ACHN (cell line): ENCODE measurements around the gene CD274.
A peak's percentile ranks its signal among the peaks of the same experiment; 100 is the strongest.
"Not testable (repeated sequence)": the region's sequence is repeated elsewhere in the genome, so short reads cannot be mapped to it uniquely, and the experiment has no call there.

ENCODE experiments used
- DNase-seq: peaks from one replicate; pipeline ENCODE4 v3.0.0-alpha.2; 2015
- in situ Hi-C: cut with HindIII; loops from 2 replicates; pipeline ENCODE4 v1.10.0; 2017; ENCODE audit warnings: low sequenced_read_pairs, low pct_ligation_motif_present, low pct_unique_long_range_greater_than_20kb

CD274 gene

DNA sequence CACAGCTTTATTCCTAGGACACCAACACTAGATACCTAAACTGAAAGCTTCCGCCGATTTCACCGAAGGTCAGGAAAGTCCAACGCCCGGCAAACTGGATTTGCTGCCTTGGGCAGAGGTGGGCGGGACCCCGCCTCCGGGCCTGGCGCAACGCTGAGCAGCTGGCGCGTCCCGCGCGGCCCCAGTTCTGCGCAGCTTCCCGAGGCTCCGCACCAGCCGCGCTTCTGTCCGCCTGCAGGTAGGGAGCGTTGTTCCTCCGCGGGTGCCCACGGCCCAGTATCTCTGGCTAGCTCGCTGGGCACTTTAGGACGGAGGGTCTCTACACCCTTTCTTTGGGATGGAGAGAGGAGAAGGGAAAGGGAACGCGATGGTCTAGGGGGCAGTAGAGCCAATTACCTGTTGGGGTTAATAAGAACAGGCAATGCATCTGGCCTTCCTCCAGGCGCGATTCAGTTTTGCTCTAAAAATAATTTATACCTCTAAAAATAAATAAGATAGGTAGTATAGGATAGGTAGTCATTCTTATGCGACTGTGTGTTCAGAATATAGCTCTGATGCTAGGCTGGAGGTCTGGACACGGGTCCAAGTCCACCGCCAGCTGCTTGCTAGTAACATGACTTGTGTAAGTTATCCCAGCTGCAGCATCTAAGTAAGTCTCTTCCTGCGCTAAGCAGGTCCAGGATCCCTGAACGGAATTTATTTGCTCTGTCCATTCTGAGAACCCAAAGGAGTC lies at the start of gene CD274:
Gene CD274 (plus strand): TSS at position 184 of the 733 bp plus-strand sequence. CDS start 5,572 bp downstream, outside the sequence.
- peak; percentile 96 for DNase-seq
- in situ Hi-C loops, result no loop called here

DNA sequence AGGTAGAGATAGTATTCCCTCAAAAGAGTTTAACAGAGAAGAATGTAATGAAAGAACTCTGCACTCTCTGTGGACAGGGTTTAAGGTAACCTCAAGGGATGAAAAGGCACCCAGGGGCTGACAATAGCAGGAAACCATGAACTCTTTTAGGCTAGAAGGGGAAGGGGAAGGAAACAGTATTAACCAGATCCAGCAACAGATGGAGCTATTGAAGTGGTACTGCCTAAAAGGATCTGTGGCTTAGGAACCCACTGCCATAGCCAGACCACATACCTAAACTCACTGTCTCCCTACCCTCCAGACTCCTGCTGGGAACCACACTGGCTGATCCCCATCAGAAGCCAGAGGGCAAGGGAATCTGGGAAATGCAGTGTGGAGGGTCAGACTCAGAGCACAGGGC lies 48.1 kb upstream of the CD274 start:
- DNase-seq, result no peak
- in situ Hi-C loops, result no loop called here

DNA sequence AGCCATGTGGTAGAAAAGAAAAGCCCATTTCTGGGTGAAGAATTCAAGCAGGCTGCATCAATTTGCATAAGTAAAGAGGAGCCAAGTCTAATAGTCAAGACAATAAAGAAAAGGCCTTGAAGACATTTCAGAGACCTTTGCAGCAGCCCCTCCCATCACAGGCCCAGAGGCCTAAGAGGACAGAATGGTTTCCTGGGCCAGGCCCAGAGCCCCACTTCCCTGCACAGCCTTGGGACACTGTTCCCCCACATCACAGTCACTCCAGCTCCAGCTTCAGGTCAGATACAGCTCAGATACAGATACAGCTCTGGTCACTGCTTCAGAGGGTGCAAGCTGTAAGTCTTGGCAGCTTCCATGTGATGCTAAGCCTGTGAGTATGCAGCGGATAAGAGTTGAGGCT lies 41.7 kb upstream of the CD274 start:
- no peak for DNase-seq
- in situ Hi-C loops, result no loop called here

DNA sequence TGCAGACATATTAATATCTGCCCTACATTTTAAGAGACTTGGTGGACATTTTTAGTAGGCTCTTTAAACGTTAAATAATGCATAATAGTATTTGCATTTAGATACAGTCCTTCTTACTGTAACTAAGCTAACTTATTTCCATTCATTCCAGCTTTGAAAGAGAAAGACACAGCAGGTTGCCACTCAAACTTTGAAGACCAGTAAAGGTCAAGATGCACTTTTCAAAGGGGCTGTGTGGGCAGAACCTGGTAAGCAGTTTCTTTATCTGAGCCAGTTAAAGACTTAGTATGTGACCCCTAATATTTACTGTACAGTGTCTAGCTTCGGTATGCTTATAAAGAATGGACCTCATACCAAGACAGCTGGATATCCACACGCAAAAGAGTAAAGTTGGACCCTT lies 33.4 kb upstream of the CD274 start:
- in situ Hi-C loops, result no loop called here
- DNase-seq, result no peak

DNA sequence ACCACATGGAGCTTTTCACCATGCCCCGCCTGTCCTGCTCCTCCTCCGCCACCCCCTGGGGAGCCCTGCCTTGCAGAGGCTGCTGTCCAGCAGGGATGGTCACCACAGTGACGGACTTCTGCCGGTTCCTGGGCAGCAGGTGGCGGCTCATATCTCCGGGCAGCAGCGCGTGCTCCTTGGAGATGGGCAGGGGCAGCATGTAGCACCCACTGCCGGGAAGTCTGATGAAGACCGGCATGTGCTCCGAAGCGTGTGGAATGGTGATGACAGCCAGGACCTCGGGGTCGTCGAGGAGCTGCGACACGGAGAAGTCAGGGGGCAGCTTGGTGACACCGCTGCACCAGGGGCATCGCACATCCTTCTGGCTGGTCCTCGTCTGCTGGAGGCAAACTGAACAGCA lies 31.9 kb upstream of the CD274 start:
- in situ Hi-C loops, result no loop called here

DNA sequence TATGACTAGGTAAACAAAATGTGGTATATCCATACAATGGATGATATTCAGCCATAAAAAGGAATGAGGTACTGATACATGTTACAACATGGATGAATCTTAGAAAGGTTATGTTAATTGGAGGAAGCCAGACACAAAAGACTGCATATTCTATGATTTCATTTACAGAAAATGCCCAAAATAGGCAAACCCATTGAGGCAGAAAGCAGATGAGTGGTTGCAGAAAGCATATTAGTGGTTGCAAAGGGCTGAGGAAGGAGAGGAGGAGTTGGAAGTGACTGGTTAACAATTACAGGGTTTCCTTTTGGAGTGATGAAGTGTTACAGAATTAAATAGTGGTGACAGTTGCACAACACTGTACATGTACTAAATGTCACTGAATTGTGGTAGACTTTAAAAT lies 30.4 kb upstream of the CD274 start:
- no peak for DNase-seq

More for the DNA sequence above, 31.9 kb upstream of the CD274 start:
- no peak for DNase-seq

DNA sequence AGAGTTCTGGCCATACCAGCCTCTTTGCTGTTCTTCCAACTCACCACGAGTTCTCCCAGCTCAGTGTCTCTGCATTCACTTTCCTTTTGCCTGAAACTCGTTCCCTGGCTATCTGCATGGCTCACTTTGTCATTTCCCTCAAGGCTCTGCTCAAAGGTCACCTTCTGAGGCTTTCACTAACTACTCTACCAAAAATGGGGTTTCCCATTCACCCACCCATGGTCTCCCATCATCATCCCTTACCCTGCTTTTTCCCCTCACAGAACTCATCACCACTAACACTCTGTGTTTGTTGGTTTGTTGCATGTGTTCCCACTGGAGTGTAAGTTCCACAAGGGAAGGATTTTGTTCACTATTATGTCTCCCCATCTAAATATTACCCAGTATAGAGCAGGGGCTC lies 29.2 kb upstream of the CD274 start:
- in situ Hi-C loops, result no loop called here
- no peak for DNase-seq

More for the DNA sequence above, 30.4 kb upstream of the CD274 start:
- in situ Hi-C loops, result no loop called here

DNA sequence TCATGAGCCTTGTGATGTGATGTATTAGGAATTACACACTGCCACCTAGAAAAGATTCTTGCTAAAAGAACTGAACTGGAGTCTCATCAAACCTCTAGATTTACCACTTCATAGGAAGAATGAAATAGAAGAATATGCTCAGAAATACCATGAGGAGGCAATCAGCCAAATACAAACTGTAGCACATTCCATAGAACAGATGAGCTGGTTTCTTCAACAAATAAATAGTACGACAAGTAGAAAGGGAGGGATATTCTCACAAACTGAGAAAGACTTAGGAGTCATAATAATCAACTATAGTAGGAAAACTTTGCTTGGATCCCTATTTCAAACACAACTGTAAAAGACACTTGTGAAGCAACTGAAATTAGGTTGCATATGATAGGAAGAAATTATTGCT lies 28.1 kb upstream of the CD274 start:
- in situ Hi-C loops, result no loop called here
- no peak for DNase-seq

DNA sequence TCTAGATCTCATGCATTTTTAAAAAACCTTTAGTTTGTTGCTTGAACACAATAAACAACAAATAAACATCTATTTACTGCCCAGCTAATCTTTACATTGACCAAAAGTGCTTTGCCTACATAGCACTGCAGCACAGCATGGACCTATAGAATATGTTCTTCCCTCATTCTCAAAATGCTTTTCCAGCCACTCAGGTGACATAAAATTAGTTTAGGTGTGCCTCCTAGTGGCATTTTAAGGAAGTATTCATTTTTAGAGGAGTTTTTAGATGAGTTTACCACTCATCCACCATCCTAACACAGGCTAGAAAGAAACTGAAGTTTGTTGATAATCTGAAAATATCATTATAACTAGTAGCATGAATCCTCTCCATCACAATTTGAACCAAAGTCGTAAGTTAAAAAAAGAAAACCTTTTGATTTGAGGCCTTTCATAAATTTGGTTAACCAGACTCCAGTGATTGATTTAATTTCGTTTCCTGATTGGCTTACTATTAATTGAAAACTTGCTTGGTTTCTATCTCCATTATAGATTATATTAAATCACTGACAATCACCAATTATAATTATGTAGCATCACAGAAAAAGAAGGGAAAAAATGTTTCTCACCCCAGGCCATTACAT lies 25.2 kb upstream of the CD274 start:
- peak; percentile 56 for DNase-seq
- in situ Hi-C loops, result no loop called here

DNA sequence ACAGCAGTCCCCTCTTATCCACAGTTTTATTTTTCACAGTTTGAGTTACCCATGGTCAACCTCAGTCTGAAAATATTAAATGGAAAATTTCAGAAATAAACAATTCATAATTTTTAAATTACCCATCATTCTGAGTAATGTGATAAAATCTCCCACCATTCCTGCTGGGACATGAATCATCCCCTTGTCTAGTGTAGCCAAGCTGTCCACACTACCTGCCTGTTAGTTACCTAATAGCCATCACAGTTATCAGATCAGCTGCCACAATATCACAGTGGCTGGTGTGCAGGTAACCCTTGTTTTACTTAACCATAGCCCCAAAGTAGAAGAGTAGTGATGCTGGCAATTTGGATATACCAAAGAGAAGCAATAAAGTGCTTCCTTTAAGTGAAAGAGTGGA lies 23.3 kb upstream of the CD274 start:
- in situ Hi-C loops, result no loop called here
- no peak for DNase-seq

DNA sequence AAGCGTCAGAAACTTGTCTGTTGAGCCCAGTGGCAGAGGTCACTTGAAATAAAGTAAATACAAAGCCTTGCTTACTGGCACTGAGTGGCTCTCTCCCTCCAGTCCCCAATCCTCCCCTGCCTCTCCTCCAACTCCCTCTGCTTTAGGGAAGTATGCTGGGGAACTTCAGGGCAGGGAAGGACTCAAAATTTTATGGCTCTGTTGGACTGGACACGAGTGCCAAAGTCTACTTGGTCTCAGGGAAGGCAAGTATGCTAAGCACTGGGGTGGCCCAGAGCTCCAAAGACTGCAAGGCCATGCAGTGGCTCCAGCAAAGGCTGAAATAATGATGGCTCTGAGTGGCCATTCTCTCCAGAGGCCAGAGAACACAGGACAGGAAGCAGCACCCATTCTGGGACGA lies 22.2 kb upstream of the CD274 start:
- in situ Hi-C loops, result no loop called here
- no peak for DNase-seq

DNA sequence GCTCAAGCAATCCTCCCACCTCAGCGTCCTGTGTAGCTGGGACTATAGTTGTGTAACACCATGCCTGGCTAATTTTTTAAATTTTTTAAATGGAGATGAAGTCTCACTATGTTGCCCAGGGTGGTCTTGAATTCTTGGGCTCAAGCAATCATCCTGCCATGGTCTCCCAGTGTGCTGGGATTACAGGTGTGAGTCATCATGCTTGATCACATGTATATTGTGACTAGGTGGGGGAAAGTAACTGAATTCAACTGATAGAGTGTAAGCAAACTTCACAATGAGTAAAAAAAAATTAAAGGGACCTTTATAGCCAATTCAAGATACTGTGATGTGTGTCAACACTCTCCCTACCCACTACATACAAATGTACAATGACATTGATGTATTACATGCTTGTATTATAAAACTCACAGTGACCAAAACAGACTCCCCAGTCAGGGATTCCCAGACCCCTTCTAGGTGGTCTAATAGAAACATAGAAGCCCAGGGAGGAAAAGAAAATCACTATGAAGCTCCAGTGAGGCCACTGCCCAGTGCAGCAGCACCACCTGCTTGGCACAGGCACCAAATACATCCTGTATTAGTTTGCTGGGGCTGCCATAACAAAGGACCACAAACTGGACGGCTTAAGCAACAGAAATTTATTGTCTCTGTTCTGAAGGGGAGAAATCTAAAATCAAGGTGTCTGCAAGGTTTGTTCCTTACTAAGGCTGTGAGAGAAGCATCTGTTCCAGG lies 21.4 kb upstream of the CD274 start:
- DNase-seq, result no peak
- in situ Hi-C loops, result no loop called here

DNA sequence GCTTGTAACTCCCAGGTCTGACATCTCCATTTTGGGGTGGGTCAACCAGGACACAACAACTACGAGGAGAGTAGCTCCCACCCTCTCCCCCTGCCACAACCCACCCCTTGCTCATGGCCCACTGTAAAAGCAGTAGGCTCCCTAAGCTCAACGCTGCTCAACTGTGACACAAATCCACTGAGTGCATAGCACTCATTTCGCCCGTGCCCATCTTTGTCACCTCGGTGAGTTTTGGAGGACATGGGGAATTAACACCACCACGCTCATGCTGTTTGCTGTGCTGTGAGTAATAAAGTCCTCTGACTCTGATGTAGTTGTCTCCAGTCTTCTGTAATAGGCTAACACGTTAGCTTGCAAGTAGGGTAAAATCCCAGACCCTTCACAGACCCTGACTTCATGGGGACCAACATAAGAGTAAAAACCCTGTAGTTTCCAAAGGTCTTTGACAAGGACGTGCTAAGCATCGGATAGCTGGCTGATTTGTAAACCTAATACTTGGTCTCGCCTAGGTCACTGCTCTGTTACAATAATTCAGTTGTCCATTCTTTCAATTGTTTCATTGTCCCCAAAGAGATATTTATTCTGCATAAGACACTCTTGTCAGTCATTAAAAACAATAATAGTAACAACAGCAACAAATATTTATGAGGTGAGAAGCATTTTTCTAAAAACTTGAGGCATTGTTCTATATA lies 20.3 kb upstream of the CD274 start:
- in situ Hi-C loops, result no loop called here
- no peak for DNase-seq

DNA sequence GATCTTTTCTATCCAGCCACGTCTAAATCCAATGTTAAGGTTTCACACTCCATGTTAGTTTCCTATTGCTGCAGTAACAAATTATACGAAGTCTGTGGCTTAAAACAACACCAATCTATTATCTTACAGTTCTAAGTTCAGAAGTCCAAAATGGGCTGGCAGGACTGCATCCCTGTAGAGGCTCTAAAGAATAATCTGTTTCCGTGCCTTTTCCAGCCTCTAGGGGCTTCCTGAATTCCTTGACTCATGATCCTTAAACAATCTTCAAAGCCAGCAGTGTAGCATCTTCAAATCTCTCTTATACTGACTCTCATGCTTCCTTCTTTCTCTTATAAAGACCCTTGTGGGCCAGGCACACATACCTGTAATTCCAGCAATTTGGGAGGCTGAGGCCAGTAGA lies 19.4 kb upstream of the CD274 start:
- no peak for DNase-seq
- in situ Hi-C loops, result no loop called here

DNA sequence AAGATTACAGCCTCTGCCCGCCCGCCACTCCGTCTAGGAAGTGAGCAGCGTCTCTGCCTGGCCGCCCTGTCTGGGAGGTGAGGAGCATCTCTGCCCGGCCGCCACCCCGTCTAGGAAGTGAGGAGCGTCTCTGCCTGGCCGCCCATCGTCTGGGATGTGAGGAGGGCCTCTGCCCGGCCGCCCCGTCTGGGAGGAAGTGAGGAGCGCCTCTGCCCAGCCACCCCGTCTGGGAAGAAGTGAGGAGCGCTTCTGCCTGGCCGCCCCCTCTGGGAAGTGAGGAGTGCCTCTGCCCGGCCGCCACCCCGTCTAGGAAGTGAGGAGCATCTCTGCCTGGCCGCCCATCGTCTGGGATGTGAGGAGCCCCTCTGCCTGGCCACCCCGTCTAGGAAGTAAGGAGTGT lies 17.5 kb upstream of the CD274 start:
- in situ Hi-C loops, DNase-seq: not testable (repeated sequence)

DNA sequence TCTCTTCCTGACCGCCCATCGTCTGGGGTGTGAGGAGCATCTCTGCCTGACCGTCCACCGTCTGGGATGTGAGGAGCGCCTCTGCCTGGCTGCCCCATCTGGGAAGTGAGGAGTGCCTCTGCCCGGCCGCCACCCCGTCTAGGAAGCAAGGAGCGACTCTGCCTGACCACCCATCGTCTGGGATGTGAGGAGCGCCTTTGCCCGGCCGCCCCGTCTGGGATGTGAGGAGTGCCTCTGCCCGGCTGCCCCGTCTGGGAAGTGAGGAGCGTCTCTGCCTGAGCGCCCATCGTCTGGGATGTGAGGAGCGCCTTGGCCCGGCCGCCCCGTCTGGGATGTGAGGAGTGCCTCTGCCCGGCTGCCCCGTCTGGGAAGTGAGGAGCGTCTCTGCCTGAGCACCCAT lies 17.0 kb upstream of the CD274 start:
- in situ Hi-C loops, DNase-seq: not testable (repeated sequence)

DNA sequence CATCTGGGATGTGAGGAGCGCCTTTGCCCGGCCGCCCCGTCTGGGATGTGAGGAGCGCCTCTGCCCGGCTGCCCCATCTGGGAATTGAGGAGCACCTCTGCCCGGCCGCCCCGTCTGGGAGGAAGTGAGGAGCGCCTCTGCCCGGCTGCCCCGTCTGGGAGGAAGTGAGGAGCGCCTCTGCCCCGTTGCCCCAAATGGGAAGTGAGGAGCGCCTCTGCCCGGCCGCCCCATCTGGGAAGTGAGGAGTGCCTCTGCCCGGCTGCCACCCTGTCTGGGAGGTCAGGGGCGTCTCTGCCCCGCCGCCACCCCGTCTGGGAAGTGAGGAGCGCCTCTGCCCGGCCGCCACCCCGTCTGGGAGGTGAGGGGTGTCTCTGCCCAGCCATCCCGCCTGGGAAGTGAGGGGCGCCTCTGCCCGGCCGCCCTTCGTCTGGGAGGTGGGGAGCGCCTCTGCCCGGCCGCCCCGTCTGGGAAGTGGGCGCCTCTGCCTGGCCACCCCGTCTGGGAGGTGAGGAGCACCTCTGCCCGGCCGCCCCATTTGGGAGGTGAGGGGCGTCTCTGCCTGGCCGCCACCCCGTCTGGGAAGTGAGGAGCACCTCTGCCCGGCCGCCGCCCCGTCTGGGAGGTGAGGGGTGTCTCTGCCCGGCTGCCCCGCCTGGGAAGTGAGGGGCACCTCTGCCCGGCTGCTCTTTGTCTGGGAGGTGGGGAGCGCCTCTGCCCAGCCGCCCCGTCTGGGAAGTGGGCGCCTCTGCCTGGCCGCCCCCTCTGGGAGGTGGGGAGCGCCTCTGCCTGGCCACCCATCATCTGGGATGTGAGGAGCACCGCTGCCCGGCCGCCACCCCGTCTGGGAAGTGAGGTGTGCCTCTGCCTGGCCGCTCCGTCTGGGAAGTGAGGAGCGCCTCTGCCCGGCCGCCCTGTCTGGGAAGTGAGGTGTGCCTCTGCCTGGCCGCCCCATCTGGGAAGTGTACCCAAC lies 16.2 kb upstream of the CD274 start:
- DNase-seq, in situ Hi-C loops: not testable (repeated sequence)

DNA sequence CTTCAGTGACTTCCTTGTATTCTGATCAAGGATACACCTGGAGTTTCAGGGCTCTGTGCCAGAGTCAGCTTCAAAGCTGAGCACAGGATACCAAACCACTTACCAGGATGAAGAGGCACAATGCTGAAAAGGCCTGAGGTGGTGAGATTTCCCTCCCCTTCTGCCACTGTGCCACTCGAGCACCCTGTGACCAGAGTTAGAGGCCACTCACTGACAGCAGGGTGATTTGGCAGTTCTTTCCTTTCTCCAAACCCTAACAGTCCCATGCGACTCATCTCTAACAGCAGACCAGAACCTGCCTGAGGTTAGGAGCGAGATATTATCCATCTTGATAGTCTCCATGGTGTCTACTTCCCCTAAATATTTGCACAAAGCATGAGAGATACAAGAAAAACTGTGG lies 14.4 kb upstream of the CD274 start:
- DNase-seq, result no peak
- in situ Hi-C loops, result no loop called here
